GM12891 (cell line): ENCODE data around the gene SPARC.

Experiments used
- POLR2A ChIP-seq: IDR thresholded peaks from 2 replicates; pipeline ENCODE4 v1.6.1; 2011; ENCODE audit warnings: low read depth, low read length, control low read depth
- POLR2AphosphoS5 ChIP-seq: IDR thresholded peaks from 2 replicates; pipeline ENCODE4 v1.6.1; 2011; ENCODE audit warnings: low read depth, low read length, control low read depth
- SPI1 ChIP-seq: IDR thresholded peaks from 2 replicates; pipeline ENCODE4 v1.6.1; 2011; ENCODE audit warnings: low read depth, low read length, control low read depth

DNA sequence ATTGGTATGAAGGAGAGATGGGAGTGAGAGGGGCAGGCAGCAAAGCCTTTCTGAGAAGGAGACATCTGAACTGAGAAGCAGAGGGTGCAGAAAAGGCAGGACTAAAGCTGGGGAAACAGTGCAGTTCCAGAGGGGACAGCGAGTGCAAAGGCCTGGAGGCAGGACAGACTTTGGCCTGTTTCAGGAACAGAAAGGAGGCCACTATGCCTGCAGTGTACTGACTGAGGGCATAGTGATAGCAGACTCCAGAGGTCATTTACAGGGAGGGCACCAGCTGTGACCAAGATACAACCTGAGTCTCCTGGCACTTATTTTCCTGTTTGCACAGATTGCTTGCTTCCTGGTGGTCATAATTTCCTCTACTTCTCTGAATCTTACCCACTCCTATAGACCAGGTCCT is 29.6 kb downstream of the SPARC start:
- TF ChIP-seq SPI1: no peak
- TF ChIP-seq POLR2A: no peak
- TF ChIP-seq POLR2AphosphoS5: no peak
